ENCODE results near the gene COL23A1. TPM values are rescaled to one million over a fixed set of nuclear protein-coding genes. Genes with fewer than 3 reads are reported as not detected.

COL23A1 gene
- total and polyA plus RNA-seq, 2 donors (not counting 1 experiment from before 2014, with no cell fraction given): 0.20 TPM; not detected in 1

DNA sequence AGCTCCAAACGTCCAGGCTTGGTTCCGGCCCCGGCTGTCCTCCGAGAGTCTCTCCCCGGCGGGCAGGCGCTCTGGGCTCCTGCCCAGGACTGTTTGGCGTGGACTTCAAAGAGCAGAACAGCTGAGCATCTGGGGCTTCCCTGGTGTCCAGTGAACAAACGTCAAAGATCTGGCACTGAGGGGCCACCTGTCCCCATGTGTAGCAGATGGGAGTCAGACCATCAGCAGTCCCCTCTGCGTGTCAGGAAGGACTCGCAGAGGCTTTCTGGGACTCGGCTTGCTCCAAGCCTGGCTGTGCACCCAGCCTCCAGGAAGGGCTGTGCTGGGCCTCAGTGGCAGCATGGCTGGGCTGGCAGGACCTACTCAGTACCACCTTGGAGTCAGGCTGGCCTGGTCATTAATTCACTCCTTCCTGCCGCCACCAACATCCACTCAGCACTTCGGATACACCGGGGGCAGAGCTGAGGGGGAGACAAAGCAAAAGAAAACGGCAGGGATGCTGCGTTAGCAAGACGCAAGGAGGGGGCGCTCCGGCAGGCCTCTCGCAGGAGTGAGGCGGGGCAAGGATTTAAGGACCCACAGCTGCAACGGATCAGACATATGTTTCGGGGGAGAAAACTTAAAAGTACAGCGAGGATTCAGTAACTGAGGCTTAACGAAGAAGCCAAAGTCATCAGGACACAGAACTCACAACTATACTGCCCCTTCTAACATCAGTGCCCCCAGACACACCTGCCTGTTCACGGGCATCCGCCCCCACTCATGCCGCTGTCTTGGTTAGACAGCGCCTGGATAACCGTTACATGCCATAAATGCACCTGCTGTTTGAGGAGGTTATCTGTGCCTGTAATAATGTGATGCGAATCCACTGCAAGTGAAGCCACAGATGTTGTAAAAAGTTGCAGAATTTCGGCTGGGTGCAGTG is 193.1 kb downstream of the COL23A1 start:
- Histone ChIP-seq H4K20me1 (ENCODE audit: control insufficient read depth, insufficient read depth, low read length, poor library complexity, severe bottlenecking) (no peaks in the 10 kb centered on the region), H3K4me2 (replicated peaks; ENCODE audit: low read depth, low read length, poor library complexity, severe bottlenecking) (no peak overlapping the region), H3K4me1 (ENCODE audit: control insufficient read depth in 2 of 2, insufficient read depth in 2 of 2, low read length in 2 of 2) (no peaks in the 10 kb centered on the region), H3K9ac (ENCODE audit: low read length) (no peak overlapping the region), H2AFZ (ENCODE audit: insufficient read depth, low read depth, low read length, poor library complexity, severe bottlenecking) (no peak overlapping the region), H3K36me3 (replicated peaks in 1 of 2; ENCODE audit: control extremely low read depth in 1 of 2, control insufficient read depth in 1 of 2, extremely low read depth in 1 of 2, insufficient read depth in 2 of 2, low read length in 1 of 2) (no peaks in the 10 kb centered on the region), H3K27me3 (replicated peaks in 1 of 4; ENCODE audit: control extremely low read depth in 1 of 4, control insufficient read depth in 3 of 4, insufficient read depth in 4 of 4, low read length in 3 of 4) (no peaks in the 10 kb centered on the region), H3K9me3 (ENCODE audit: control extremely low read depth in 1 of 3, control insufficient read depth in 2 of 3, insufficient read depth in 1 of 3, low read length in 2 of 3) (peaks cover 0 to 1% (median 0%) of the 10 kb centered on the region in 3 donors), H3K4me3 (ENCODE audit: control extremely low read depth in 1 of 5, extremely low read depth in 1 of 5, insufficient read depth in 1 of 5, low read depth in 2 of 5, low read length in 4 of 5) (no peak overlapping the region), H3K79me2 (ENCODE audit: control insufficient read depth, insufficient read depth, low read length) (no peaks in the 10 kb centered on the region), H3K27ac (ENCODE audit: low read length in 2 of 2) (no peak overlapping the region)
- Mint-ChIP-seq H3K4me1 (no peaks in the 10 kb centered on the region), H3K4me3 (no peak overlapping the region), H3K27ac (no peak overlapping the region), H3K27me3 (peaks cover 4% of the 10 kb centered on the region), H3K9me3 (ENCODE audit: insufficient read depth) (no peaks in the 10 kb centered on the region)
- DNase-seq (no peak), ATAC-seq (ENCODE audit: low read depth) (no peak)
- CTCF ChIA-PET: no interaction called here
- intact Hi-C loops (cut with micrococcal nuclease): no loop called here
- WGBS (ENCODE audit: insufficient coverage): 88% methylated on average over 24 of the region's 33 CpGs
- TF ChIP-seq EZH2 (IDR thresholded peaks at IDR 0.05; ENCODE audit: borderline replicate concordance, insufficient read depth, low read depth, low read length, poor library complexity, severe bottlenecking): no peak
- TF ChIP-seq, protein P1, sequence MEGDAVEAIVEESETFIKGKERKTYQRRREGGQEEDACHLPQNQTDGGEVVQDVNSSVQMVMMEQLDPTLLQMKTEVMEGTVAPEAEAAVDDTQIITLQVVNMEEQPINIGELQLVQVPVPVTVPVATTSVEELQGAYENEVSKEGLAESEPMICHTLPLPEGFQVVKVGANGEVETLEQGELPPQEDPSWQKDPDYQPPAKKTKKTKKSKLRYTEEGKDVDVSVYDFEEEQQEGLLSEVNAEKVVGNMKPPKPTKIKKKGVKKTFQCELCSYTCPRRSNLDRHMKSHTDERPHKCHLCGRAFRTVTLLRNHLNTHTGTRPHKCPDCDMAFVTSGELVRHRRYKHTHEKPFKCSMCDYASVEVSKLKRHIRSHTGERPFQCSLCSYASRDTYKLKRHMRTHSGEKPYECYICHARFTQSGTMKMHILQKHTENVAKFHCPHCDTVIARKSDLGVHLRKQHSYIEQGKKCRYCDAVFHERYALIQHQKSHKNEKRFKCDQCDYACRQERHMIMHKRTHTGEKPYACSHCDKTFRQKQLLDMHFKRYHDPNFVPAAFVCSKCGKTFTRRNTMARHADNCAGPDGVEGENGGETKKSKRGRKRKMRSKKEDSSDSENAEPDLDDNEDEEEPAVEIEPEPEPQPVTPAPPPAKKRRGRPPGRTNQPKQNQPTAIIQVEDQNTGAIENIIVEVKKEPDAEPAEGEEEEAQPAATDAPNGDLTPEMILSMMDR (IDR thresholded peaks at IDR 0.05): no peak
- POLR2A ChIA-PET: no interaction called here

DNA sequence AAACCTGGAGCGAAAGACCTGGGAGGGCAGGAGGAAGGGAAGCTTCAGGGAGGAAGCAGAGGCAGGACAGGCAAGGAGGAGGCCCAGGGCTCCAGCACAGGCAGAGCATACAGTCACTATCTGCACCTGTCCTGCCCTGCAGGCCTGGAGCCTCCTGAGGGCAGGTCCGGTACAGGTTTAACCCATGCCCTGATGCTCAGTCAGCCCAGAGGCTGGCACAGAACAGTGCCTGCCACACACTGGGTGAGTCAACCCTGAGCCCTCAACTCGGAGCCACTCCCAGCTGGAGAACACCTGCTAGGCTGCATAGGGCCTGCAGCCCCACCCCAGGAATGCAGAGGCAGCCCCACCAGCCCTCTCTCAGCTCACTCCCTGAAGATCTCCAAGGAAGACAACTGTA is 196.1 kb downstream of the COL23A1 start:
- H3K27ac Mint-ChIP-seq: no peak overlapping the region
- no peaks in the 10 kb centered on the region for H3K4me1 Mint-ChIP-seq
- Histone ChIP-seq H3K79me2 (ENCODE audit: control insufficient read depth, insufficient read depth, low read length) (no peaks in the 10 kb centered on the region), H3K9me3 (ENCODE audit: control extremely low read depth in 1 of 3, control insufficient read depth in 2 of 3, insufficient read depth in 1 of 3, low read length in 2 of 3) (no peaks in the 10 kb centered on the region), H3K27me3 (replicated peaks in 1 of 4; ENCODE audit: control extremely low read depth in 1 of 4, control insufficient read depth in 3 of 4, insufficient read depth in 4 of 4, low read length in 3 of 4) (no peaks in the 10 kb centered on the region), H2AFZ (ENCODE audit: insufficient read depth, low read depth, low read length, poor library complexity, severe bottlenecking) (no peak overlapping the region), H3K27ac (ENCODE audit: low read length in 2 of 2) (no peak overlapping the region), H3K4me2 (replicated peaks; ENCODE audit: low read depth, low read length, poor library complexity, severe bottlenecking) (no peak overlapping the region), H3K4me3 (ENCODE audit: control extremely low read depth in 1 of 5, extremely low read depth in 1 of 5, insufficient read depth in 1 of 5, low read depth in 2 of 5, low read length in 4 of 5) (no peak overlapping the region), H3K9ac (ENCODE audit: low read length) (no peak overlapping the region), H4K20me1 (ENCODE audit: control insufficient read depth, insufficient read depth, low read length, poor library complexity, severe bottlenecking) (no peaks in the 10 kb centered on the region), H3K36me3 (replicated peaks in 1 of 2; ENCODE audit: control extremely low read depth in 1 of 2, control insufficient read depth in 1 of 2, extremely low read depth in 1 of 2, insufficient read depth in 2 of 2, low read length in 1 of 2) (no peaks in the 10 kb centered on the region), H3K4me1 (ENCODE audit: control insufficient read depth in 2 of 2, insufficient read depth in 2 of 2, low read length in 2 of 2) (no peaks in the 10 kb centered on the region)
- ChIA-PET POLR2A (no interaction called here), CTCF (no interaction called here)
- no peak overlapping the region for H3K4me3 Mint-ChIP-seq
- H3K9me3 Mint-ChIP-seq (ENCODE audit: insufficient read depth): no peaks in the 10 kb centered on the region
- no peak for DNase-seq
- ATAC-seq (ENCODE audit: low read depth): no peak
- peaks cover 9% of the 10 kb centered on the region for H3K27me3 Mint-ChIP-seq
- intact Hi-C loops (cut with micrococcal nuclease): no loop called here
- 87% methylated on average over 3 of the region's 3 CpGs for WGBS (ENCODE audit: insufficient coverage)
- no peak for TF ChIP-seq EZH2 (IDR thresholded peaks at IDR 0.05; ENCODE audit: borderline replicate concordance, insufficient read depth, low read depth, low read length, poor library complexity, severe bottlenecking)
- TF ChIP-seq, protein P1 (IDR thresholded peaks at IDR 0.05): no peak

All from B cell (primary cell).